Activated CD4-positive, alpha-beta T cell treated with anti-CD3 and anti-CD28 coated beads, Interleukin-2, amount 10 ng/mL, durations not matched to agents 7 days and 5 days (primary cell): ENCODE data around the gene FBN3. TPM values are rescaled to one million over a fixed set of nuclear protein-coding genes. Genes with fewer than 3 reads are reported as not detected.

Experiments used
- CTCF ChIA-PET: fragments of 350-600 bp; sonication (Branson Sonifier 250); formaldehyde crosslinking; loops from one replicate; lab custom pipeline; 2021; ENCODE audit warnings: antibody characterized with exemption; lab: Charles Lee
- POLR2A ChIA-PET: fragments of 350-600 bp; sonication (Branson Sonifier 250); formaldehyde crosslinking; loops from one replicate; lab custom pipeline; 2021; ENCODE audit warnings: antibody characterized with exemption; lab: Charles Lee
- DNase-seq: peaks from one replicate; pipeline ENCODE4 v3.0.0-alpha.2; 2020
- H3K27ac Mint-ChIP-seq: one replicate; pipeline ENCODE4 v1.8.0; 2021; ENCODE audit warnings: mild to moderate bottlenecking, moderate library complexity, mixed read lengths
- H3K27me3 Mint-ChIP-seq: one replicate; pipeline ENCODE4 v1.8.0; 2021; ENCODE audit warnings: mixed read lengths
- H3K36me3 Mint-ChIP-seq: one replicate; pipeline ENCODE4 v1.8.0; 2021; ENCODE audit warnings: low read depth, mixed read lengths
- H3K4me1 Mint-ChIP-seq: one replicate; pipeline ENCODE4 v1.8.0; 2021; ENCODE audit warnings: mixed read lengths
- H3K4me3 Mint-ChIP-seq: one replicate; pipeline ENCODE4 v1.8.0; 2021; ENCODE audit warnings: mild to moderate bottlenecking, moderate library complexity, mixed read lengths
- H3K9me3 Mint-ChIP-seq: one replicate; pipeline ENCODE4 v1.8.0; 2021; ENCODE audit warnings: mixed read lengths
- total RNA-seq, 2 experiments: library from RNA; stranded (reverse); gene quantifications; one replicate each; pipeline ENCODE4 v1.2.3, GENCODE V29; 2021

Gene FBN3
- total RNA-seq, 2 experiments from 2014 or later: not detected

- ChIA-PET CTCF (no interaction called here), POLR2A (no interaction called here)
- peaks cover 22% of the 10 kb centered on the region for H3K9me3 Mint-ChIP-seq
- H3K4me1 Mint-ChIP-seq: peaks cover 12% of the 10 kb centered on the region
- H3K4me3 Mint-ChIP-seq: no peak overlapping the region
- no peak overlapping the region for H3K27ac Mint-ChIP-seq
- DNase-seq: no peak
- no peaks in the 10 kb centered on the region for H3K27me3 Mint-ChIP-seq
- H3K36me3 Mint-ChIP-seq: no peaks in the 10 kb centered on the region
These were observed 74.9 kb downstream of the FBN3 start for GRCh38 chr19:8074501-8074900.

GRCh38 chr19:8071912-8072311 lies 77.5 kb downstream of the FBN3 start:
- ChIA-PET CTCF (no interaction called here), POLR2A (no interaction called here)
- Mint-ChIP-seq H3K27me3 (no peaks in the 10 kb centered on the region), H3K27ac (no peak overlapping the region), H3K36me3 (peaks cover 2% of the 10 kb centered on the region), H3K9me3 (peaks cover 26% of the 10 kb centered on the region), H3K4me1 (peaks cover 12% of the 10 kb centered on the region), H3K4me3 (no peak overlapping the region)
- DNase-seq: no peak

- H3K9me3 Mint-ChIP-seq: peaks cover 22% of the 10 kb centered on the region
- no peak for DNase-seq
- H3K27ac Mint-ChIP-seq: no peak overlapping the region
- no peaks in the 10 kb centered on the region for H3K27me3 Mint-ChIP-seq
- peaks cover 2% of the 10 kb centered on the region for H3K36me3 Mint-ChIP-seq
- ChIA-PET CTCF (interaction anchor here (0.6 to 1.0 kb wide), 2 partner anchors 25 to 267 kb away, joined by 3 read pairs; no protein-coding TSS in a partner anchor), POLR2A (no interaction called here)
- H3K4me1 Mint-ChIP-seq: peaks cover 12% of the 10 kb centered on the region
- no peak overlapping the region for H3K4me3 Mint-ChIP-seq
These were observed 80.1 kb downstream of the FBN3 start for GRCh38 chr19:8069096-8069973.

GRCh38 chr19:8065875-8066261 lies 83.5 kb downstream of the FBN3 start:
- no peak overlapping the region for H3K27ac Mint-ChIP-seq
- ChIA-PET CTCF (interaction anchor here (0.6 kb wide), 1 partner anchor 473 kb away, joined by 3 read pairs; no protein-coding TSS in a partner anchor), POLR2A (no interaction called here)
- peaks cover 12% of the 10 kb centered on the region for H3K9me3 Mint-ChIP-seq
- H3K36me3 Mint-ChIP-seq: peaks cover 2% of the 10 kb centered on the region
- H3K4me1 Mint-ChIP-seq: no peaks in the 10 kb centered on the region
- no peaks in the 10 kb centered on the region for H3K27me3 Mint-ChIP-seq
- DNase-seq: no peak
- H3K4me3 Mint-ChIP-seq: no peak overlapping the region

GRCh38 chr19:8064911-8065874 lies 84.2 kb downstream of the FBN3 start:
- Mint-ChIP-seq H3K9me3 (peaks cover 8% of the 10 kb centered on the region), H3K36me3 (peaks cover 2% of the 10 kb centered on the region), H3K4me1 (no peaks in the 10 kb centered on the region), H3K4me3 (no peak overlapping the region), H3K27ac (no peak overlapping the region), H3K27me3 (no peaks in the 10 kb centered on the region)
- no peak for DNase-seq
- POLR2A ChIA-PET: no interaction called here
- CTCF ChIA-PET: interaction anchor here (0.8 kb wide), 1 partner anchor 13 kb away, joined by 3 read pairs; the partner anchor contains the start of gene CCL25

GRCh38 chr19:8057545-8058270 lies 91.7 kb downstream of the FBN3 start:
- DNase-seq: no peak
- Mint-ChIP-seq H3K36me3 (no peaks in the 10 kb centered on the region), H3K4me3 (no peak overlapping the region), H3K9me3 (no peaks in the 10 kb centered on the region), H3K27me3 (no peaks in the 10 kb centered on the region), H3K27ac (no peak overlapping the region), H3K4me1 (peaks cover 4% of the 10 kb centered on the region)
- ChIA-PET CTCF (interaction anchor here (0.6 kb wide), 1 partner anchor 52 kb away, joined by 3 read pairs; no protein-coding TSS in a partner anchor), POLR2A (no interaction called here)

GRCh38 chr19:8056533-8056932 lies 92.9 kb downstream of the FBN3 start:
- no peak overlapping the region for H3K4me3 Mint-ChIP-seq
- DNase-seq: no peak
- no peak overlapping the region for H3K27ac Mint-ChIP-seq
- ChIA-PET POLR2A (no interaction called here), CTCF (interaction anchor here (0.6 kb wide), 1 partner anchor 119 kb away, joined by 3 read pairs; no protein-coding TSS in a partner anchor)
- H3K36me3 Mint-ChIP-seq: no peaks in the 10 kb centered on the region
- H3K4me1 Mint-ChIP-seq: peaks cover 16% of the 10 kb centered on the region
- H3K27me3 Mint-ChIP-seq: no peaks in the 10 kb centered on the region
- no peaks in the 10 kb centered on the region for H3K9me3 Mint-ChIP-seq

- no peak for DNase-seq
- CTCF ChIA-PET: no interaction called here
- Mint-ChIP-seq H3K4me1 (peaks cover 23% of the 10 kb centered on the region), H3K36me3 (no peaks in the 10 kb centered on the region), H3K27ac (no peak overlapping the region), H3K27me3 (peaks cover 1% of the 10 kb centered on the region), H3K4me3 (no peak overlapping the region), H3K9me3 (no peaks in the 10 kb centered on the region)
- POLR2A ChIA-PET: no interaction called here
These were observed 95.2 kb downstream of the FBN3 start for GRCh38 chr19:8054169-8054568.

- peaks cover 24% of the 10 kb centered on the region for H3K4me1 Mint-ChIP-seq
- POLR2A ChIA-PET: no interaction called here
- DNase-seq: no peak
- peaks cover 3% of the 10 kb centered on the region for H3K27me3 Mint-ChIP-seq
- CTCF ChIA-PET: interaction anchor here (1.1 to 1.2 kb wide), 2 partner anchors 12 to 16 kb away, joined by 3 read pairs; no protein-coding TSS in a partner anchor
- no peaks in the 10 kb centered on the region for H3K36me3 Mint-ChIP-seq
- H3K27ac Mint-ChIP-seq: peak within 1 kb of the TSS; percentile 98
- no peaks in the 10 kb centered on the region for H3K9me3 Mint-ChIP-seq
- H3K4me3 Mint-ChIP-seq: peak within 1 kb of the TSS; percentile 68
These were observed 96.9 kb downstream of the FBN3 start, which contains the start of gene CCL25 for GRCh38 chr19:8052464-8052859. Gene CCL25, plus strand, starts transcription at chr19:8052760. Its CDS starts 290 bp downstream, at chr19:8053050.

- H3K36me3 Mint-ChIP-seq: no peaks in the 10 kb centered on the region
- H3K4me1 Mint-ChIP-seq: peaks cover 28% of the 10 kb centered on the region
- ChIA-PET CTCF (no interaction called here), POLR2A (no interaction called here)
- peak; percentile 84 for DNase-seq
- H3K4me3 Mint-ChIP-seq: peak overlapping the region; percentile 32
- peaks cover 3% of the 10 kb centered on the region for H3K27me3 Mint-ChIP-seq
- H3K27ac Mint-ChIP-seq: peak overlapping the region; percentile 84
- H3K9me3 Mint-ChIP-seq: no peaks in the 10 kb centered on the region
These were observed 98.9 kb downstream of the FBN3 start for GRCh38 chr19:8050274-8051096.

- Mint-ChIP-seq H3K9me3 (no peaks in the 10 kb centered on the region), H3K27me3 (peaks cover 3% of the 10 kb centered on the region), H3K4me3 (no peak overlapping the region), H3K27ac (no peak overlapping the region), H3K4me1 (peaks cover 13% of the 10 kb centered on the region), H3K36me3 (no peaks in the 10 kb centered on the region)
- POLR2A ChIA-PET: no interaction called here
- DNase-seq: peak; percentile 44
- CTCF ChIA-PET: no interaction called here
These were observed 102.7 kb downstream of the FBN3 start for GRCh38 chr19:8046569-8047165.
